Parietal lobe (tissue), 2 donors: ENCODE results near the gene NCOR1. TPM values are rescaled to one million over a fixed set of nuclear protein-coding genes. Genes with fewer than 3 reads are reported as not detected.

ENCODE experiments used
- small RNA-seq: library from RNA; depleted of rRNA; stranded (forward); fragments of <200 nt; gene quantifications from one replicate; pipeline ENCODE3, GENCODE V24; 2014; ENCODE audit warnings: low replicate concordance
- total RNA-seq: library from RNA; depleted of rRNA; stranded (reverse); fragments of >200 nt; gene quantifications from one replicate; pipeline ENCODE4 v1.2.3, GENCODE V29; 2014

NCOR1 gene
- total RNA-seq: 205 TPM

DNA sequence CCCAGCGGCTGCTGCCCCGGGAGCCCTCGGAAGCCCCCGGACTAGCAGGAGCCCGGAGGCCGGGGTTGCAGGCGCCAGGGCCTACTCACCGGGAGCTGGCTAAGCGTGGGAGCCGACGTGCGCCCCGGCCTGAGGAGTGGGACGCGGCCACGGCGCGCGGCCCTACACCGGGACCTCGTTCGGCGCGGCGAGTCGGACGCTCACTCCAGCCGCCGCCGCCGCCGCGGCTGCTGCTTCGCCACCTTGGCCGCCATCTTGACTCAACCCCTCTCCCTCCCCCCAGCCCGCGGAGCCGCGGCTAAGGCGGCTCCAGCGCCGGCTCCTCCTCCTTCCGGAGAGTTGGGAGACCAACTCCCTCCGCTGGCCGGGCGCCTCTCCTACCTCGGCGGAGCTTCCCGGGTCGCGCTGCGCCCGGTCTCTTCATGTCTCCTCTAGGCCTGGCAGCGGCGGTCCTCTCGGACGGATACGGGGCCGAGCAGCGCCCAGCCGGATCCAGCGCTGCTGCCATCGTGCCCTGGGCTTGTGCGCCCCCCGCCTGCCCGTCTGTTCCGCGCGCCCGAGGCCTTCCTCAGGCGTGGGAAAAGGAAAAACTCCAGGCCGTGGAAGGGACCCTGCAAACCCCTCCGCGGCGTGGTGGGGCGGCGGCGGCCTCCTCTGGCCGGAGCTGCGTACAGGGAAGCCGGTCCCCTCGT lies at the start of gene NCOR1:
Gene NCOR1 (minus strand): TSS at position 262 of the 692 bp plus-strand sequence. CDS start 20,965 bp downstream, outside the sequence.

DNA sequence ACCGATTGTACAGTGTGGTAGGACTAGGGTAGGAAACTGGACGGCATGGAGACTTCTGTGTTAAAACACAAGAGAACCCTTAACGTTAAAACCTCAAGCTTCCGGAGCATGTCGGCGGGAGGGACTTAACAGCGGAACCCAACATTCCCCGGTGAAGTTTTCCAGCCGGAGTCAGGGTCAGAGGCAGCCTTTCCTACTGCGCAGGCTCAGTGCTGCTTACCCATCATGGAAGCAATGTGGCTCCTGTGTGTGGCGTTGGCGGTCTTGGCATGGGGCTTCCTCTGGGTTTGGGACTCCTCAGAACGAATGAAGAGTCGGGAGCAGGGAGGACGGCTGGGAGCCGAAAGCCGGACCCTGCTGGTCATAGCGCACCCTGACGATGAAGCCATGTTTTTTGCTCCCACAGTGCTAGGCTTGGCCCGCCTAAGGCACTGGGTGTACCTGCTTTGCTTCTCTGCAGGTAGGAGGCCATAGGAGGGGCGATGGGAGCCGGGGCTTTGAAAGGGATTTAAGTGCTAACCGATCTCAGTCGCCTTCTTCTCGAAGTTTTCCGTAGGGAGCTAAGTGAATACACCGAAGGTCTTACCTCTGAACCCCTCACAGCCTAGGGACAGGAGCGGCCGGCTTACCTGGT lies 1.8 kb upstream of the NCOR1 start, which contains the start of gene PIGL:
Gene PIGL (plus strand): TSS at position 209 of the 634 bp plus-strand sequence. CDS start 17 bp downstream, at position 226.

DNA sequence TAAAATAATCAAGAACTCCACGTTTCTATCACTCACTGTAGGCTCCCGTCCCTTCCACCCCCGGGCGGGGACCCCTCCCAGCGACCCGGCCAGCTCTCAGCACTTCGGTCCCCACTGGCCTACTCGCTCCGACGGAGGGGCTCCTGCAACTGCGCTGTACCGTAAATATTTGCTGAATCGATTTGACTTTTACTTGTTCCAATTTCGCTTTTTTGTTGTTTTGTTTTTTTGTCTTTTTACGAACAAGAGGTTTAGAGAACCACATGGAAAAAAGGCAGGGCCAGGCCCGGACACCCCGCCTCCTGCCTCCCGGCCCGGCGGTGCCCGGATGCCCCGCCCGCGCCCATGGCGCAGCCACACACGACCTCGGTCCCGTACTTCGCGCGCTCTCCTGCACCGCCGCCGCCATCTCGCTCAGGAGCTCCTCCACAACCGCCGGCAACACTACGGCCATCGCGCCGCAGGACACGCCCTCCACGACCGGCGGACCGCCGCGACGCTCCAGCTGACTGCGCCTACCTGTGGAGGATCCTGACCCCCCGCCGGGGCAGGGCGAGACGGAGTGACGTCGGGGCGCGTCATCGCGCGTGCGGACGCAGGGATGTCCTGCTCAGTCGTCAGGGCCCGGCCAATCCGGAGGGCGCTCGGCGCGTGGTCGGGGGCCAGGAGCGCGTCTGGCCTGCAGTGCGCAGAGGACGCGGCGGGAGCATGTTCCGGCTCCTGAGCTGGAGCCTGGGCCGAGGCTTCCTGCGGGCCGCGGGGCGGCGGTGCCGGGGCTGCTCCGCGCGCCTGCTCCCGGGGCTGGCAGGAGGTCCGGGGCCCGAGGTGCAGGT lies 216.0 kb downstream of the NCOR1 start, which contains the start of the genes TTC19 and ZSWIM7:
Gene TTC19 (plus strand): TSS at position 684 of the 833 bp plus-strand sequence. CDS start 25 bp downstream, at position 709.
Gene ZSWIM7 (minus strand): TSS at position 564 of the 833 bp plus-strand sequence. CDS start 110 bp downstream, at position 454.

Small RNA genes within 50 kb of the gene (small RNA-seq; reads per million reads assigned to genes)
- gene RNU6-314P (not detected), gene RNU6-862P (not detected)

Other genes starting within 250 kb of the NCOR1 start
- gene ZSWIM7, start 215.8 kb downstream of the NCOR1 start, total RNA-seq: 21.3 TPM
- 83.9 TPM for gene TTC19, start 215.7 kb downstream of the NCOR1 start, total RNA-seq
- gene PIGL, start 1.7 kb upstream of the NCOR1 start, total RNA-seq: 59.5 TPM
- gene CENPV, start 137.9 kb upstream of the NCOR1 start, total RNA-seq: 98.9 TPM
- gene UBB, start 165.6 kb upstream of the NCOR1 start, total RNA-seq: 847 TPM
- gene TRPV2, start 200.0 kb upstream of the NCOR1 start, total RNA-seq: 1.3 TPM